Endothelial cell of umbilical vein (primary cell): ENCODE results near the gene PARK7. TPM values are rescaled to one million over a fixed set of nuclear protein-coding genes. Genes with fewer than 3 reads are reported as not detected.

Experiments used
- BruUV-seq: library from RNA; stranded (reverse); fragments of 400-500 nt; replicated peaks from 2 replicates; lab custom pipeline; 2021; lab: Mats Ljungman, UMichigan
- CTCF ChIA-PET: fragments of 300-600, 350-600 bp; sonication (Branson Sonifier 250); formaldehyde crosslinking; loops from one replicate; lab custom pipeline; 2021; ENCODE audit warnings: antibody characterized with exemption, inconsistent platforms; lab: Charles Lee
- POLR2A ChIA-PET: fragments of 300-600, 350-600 bp; sonication (Branson Sonifier 250); formaldehyde crosslinking; loops from one replicate; lab custom pipeline; 2021; ENCODE audit warnings: antibody characterized with exemption, inconsistent platforms; lab: Charles Lee
- DNase-seq: peaks from one replicate; pipeline ENCODE4 v3.0.0-alpha.2; 2011; ENCODE audit warnings: low read depth, low spot score
- FAIRE-seq: peaks from 2 replicates; lab custom pipeline; 2011; peaks lifted over from hg19 to GRCh38; lab: Jason Lieb, UNC
- H2AFZ ChIP-seq: 2 replicates; pipeline ENCODE4 v1.6.0; 2012; ENCODE audit warnings: low read depth, low read length, control low read depth, inconsistent platforms
- H3K27ac ChIP-seq: 2 replicates; pipeline ENCODE4 v1.5.1; 2011; ENCODE audit warnings: low read depth, mild to moderate bottlenecking, control low read depth, low read length, moderate library complexity; ENCODE audit not compliant: insufficient read depth
- H3K27me3 ChIP-seq, 2 experiments: 2 replicates each; pipeline versions ENCODE4 v1.6.0 to v1.6.1; 2011; ENCODE audit warnings: low read length in 2 of 2, mixed read lengths in 1 of 2; ENCODE audit not compliant: control insufficient read depth in 2 of 2, insufficient read depth in 2 of 2
- H3K36me3 ChIP-seq, 2 experiments: 2 replicates in 1 of 2; 3 replicates in 1 of 2; pipeline ENCODE4 v1.5.1; 2011; ENCODE audit warnings: low read length in 2 of 2, mild to moderate bottlenecking in 1 of 2, moderate library complexity in 1 of 2; ENCODE audit not compliant: control insufficient read depth in 2 of 2, insufficient read depth in 2 of 2; ENCODE audit errors: extremely low read depth in 1 of 2
- H3K4me1 ChIP-seq: 3 replicates; pipeline ENCODE4 v1.5.1; 2011; ENCODE audit warnings: mild to moderate bottlenecking, low read length; ENCODE audit not compliant: control insufficient read depth, insufficient read depth; ENCODE audit errors: extremely low read depth
- H3K4me2 ChIP-seq: 2 replicates; pipeline ENCODE4 v1.6.1; 2011; ENCODE audit warnings: low read length, control low read depth, mixed read lengths; ENCODE audit not compliant: insufficient read depth
- H3K4me3 ChIP-seq, 3 experiments: fragments of 200-600 bp in 1 of 3; sonication (generic), shearing (Covaris generic) in 1 of 3; replicated peaks in 1 of 3; 2 replicates each; pipeline ENCODE4 v1.5.1; 2011 to 2016; ENCODE audit warnings: control low read depth in 3 of 3, low read length in 3 of 3, mild to moderate bottlenecking in 2 of 3, inconsistent platforms in 1 of 3, low read depth in 1 of 3, moderate library complexity in 1 of 3; ENCODE audit not compliant: insufficient read depth in 1 of 3
- H3K79me2 ChIP-seq: 2 replicates; pipeline ENCODE4 v1.6.0; 2012; ENCODE audit warnings: low read length, inconsistent platforms; ENCODE audit not compliant: control insufficient read depth, insufficient read depth
- H3K9ac ChIP-seq: replicated peaks from 2 replicates; pipeline ENCODE3; 2011; ENCODE audit warnings: low read length, control low read depth; ENCODE audit not compliant: insufficient read depth; ENCODE audit errors: extremely low read depth
- H3K9me1 ChIP-seq: replicated peaks from 3 replicates; pipeline ENCODE4 v1.6.0; 2011; ENCODE audit warnings: mild to moderate bottlenecking, low read length; ENCODE audit not compliant: control insufficient read depth, insufficient read depth; ENCODE audit errors: extremely low read depth
- H3K9me3 ChIP-seq: replicated peaks from 2 replicates; pipeline ENCODE4 v1.5.1; 2012; ENCODE audit warnings: low read length, inconsistent platforms; ENCODE audit not compliant: control insufficient read depth, insufficient read depth
- H4K20me1 ChIP-seq: replicated peaks from 2 replicates; pipeline ENCODE3; 2011; ENCODE audit warnings: mild to moderate bottlenecking, low read length; ENCODE audit not compliant: control insufficient read depth, insufficient read depth; ENCODE audit errors: extremely low read depth
- EZH2 ChIP-seq: IDR thresholded peaks from 2 replicates; pipeline ENCODE4 v1.6.1; 2012; ENCODE audit warnings: borderline replicate concordance, low read depth, mild to moderate bottlenecking, moderate library complexity, low read length, inconsistent platforms; ENCODE audit not compliant: severe bottlenecking
- FOS ChIP-seq: IDR thresholded peaks from 2 replicates; pipeline ENCODE4 v1.6.1; 2011; ENCODE audit warnings: mild to moderate bottlenecking, low read length, moderate library complexity, borderline replicate concordance; ENCODE audit not compliant: insufficient read depth
- GATA2 ChIP-seq: IDR thresholded peaks from 2 replicates; pipeline ENCODE4 v1.7.0; 2011; ENCODE audit warnings: low read depth, mild to moderate bottlenecking, moderate library complexity, mixed read lengths, low read length; ENCODE audit not compliant: insufficient read length, insufficient read depth
- JUN ChIP-seq: IDR thresholded peaks from 2 replicates; pipeline ENCODE4 v1.6.1; 2011; ENCODE audit warnings: borderline replicate concordance, low read depth; ENCODE audit not compliant: insufficient read length, insufficient read depth
- MYC ChIP-seq: IDR thresholded peaks from one replicate; pipeline ENCODE4 v1.6.1; 2011; ENCODE audit warnings: mild to moderate bottlenecking, low read depth, low read length
- POLR2AphosphoS5 ChIP-seq: IDR thresholded peaks from 2 replicates; pipeline ENCODE4 v1.6.1; 2012; ENCODE audit warnings: low read depth, mild to moderate bottlenecking, control low read depth, low read length, moderate library complexity; ENCODE audit not compliant: insufficient read depth
- dilution Hi-C: fragments of 300-500 bp; cut with MboI; formaldehyde crosslinking; loops from one replicate; pipeline ENCODE4 v1.15.0; 2019; ENCODE audit warnings: low sequenced_read_pairs; ENCODE audit not compliant: extremely low pct_ligation_motif_present
- intact Hi-C: fragments of 100-400 bp; cut with micrococcal nuclease; formaldehyde crosslinking; loops from one replicate; pipeline ENCODE4 v1.10.0; 2022
- polyA plus RNA-seq, 4 experiments: library from polyadenylated mRNA; depleted of rRNA in 3 of 4; stranded (reverse) in 3 of 4; unstranded in 1 of 4; fragments of >200 nt; gene quantifications; 2 replicates each; pipeline versions ENCODE4 v1.2.1 to v1.2.3, GENCODE V29; 2011 to 2012; ENCODE audit warnings: missing spikeins in 1 of 4
- total RNA-seq: library from RNA; stranded (reverse); gene quantifications from 2 replicates; pipeline ENCODE4 v1.2.3, GENCODE V29; 2021
- TF ChIP-seq, protein P1 (sequence below): IDR thresholded peaks from 2 replicates; pipeline ENCODE4 v1.6.1; 2011; ENCODE audit not compliant: insufficient read depth, insufficient read length
- TF ChIP-seq, protein P2 (sequence below), 2 donors: IDR thresholded peaks; 1 replicate in 1 of 2; 2 replicates in 1 of 2; pipeline ENCODE4 v1.5.1; 2011; ENCODE audit warnings: low read length in 2 of 2, mild to moderate bottlenecking in 2 of 2, moderate library complexity in 2 of 2, control low read depth in 1 of 2, inconsistent platforms in 1 of 2, low read depth in 1 of 2; ENCODE audit not compliant: insufficient read depth in 1 of 2; ENCODE audit errors: extremely low read depth in 1 of 2

Gene PARK7
- total and polyA plus RNA-seq, 2 donors (not counting 3 experiments of a cell fraction or from before 2014, with no cell fraction given), result 203 to 294 TPM

DNA sequence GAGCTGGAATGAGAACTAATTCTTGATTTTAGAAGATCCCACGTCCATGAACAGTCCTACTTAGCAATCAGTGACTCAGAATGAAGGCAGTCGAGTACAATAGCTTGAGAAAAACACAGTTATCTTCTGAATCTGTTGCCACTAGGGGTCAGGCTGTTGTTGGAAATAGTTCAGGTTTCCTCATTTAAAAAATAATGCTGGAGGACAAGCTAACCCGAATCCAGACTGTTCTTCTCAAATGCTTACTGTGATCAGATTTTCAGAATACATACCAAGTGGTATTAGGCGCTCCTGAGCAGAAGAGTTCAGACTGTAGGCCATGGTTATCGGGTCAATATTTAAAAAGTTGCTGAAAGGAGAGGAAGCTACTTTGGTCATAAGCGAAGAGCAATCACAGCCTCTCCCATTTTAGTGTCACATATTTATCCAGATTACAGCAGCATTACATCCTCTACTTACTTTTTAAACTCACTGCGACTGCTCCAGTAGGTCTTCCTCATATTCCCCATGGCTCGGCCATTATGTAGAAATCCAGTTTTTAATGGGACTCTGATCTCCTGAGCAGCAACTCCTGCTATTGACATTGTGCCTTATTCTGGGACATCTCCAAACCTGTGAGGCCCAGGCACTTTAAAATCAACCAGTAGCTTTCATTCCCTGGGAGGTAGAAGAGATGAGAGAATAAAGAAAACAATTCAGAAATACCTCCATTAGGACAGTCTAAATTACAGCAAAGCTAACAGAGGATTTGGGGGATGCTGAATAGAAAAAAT is 53.7 kb downstream of the PARK7 start:
- Histone ChIP-seq H3K9ac (no peak overlapping the region), H3K9me3 (no peaks in the 10 kb centered on the region), H3K36me3 (peaks cover 19 to 21% of the 10 kb centered on the region in 2 experiments), H3K79me2 (peaks cover 74% of the 10 kb centered on the region), H3K27ac (peak overlapping the region; percentile 54), H3K4me1 (peaks cover 52% of the 10 kb centered on the region), H3K4me2 (peak overlapping the region; percentile 8), H3K4me3 (no peak overlapping the region), H3K9me1 (no peaks in the 10 kb centered on the region), H4K20me1 (peaks cover 2% of the 10 kb centered on the region), H2AFZ (no peak overlapping the region), H3K27me3 (no peaks in the 10 kb centered on the region)
- peak; percentile 93 for DNase-seq
- FAIRE-seq, result peak; percentile 94
- dilution Hi-C loops (loop anchor here (10.0 kb wide), 1 partner anchor 300 kb away; the partner anchor contains the start of gene SLC45A1), intact Hi-C loops (loop anchor here (1.0 to 5.0 kb wide), 6 partner anchors 32 to 334 kb away; partner anchors contain the start of gene SLC45A1)
- POLR2A ChIA-PET, result interaction anchor here (0.6 to 1.4 kb wide), 6 partner anchors 10 to 339 kb away, joined by 3 to 8 read pairs (median 4); no protein-coding TSS in a partner anchor
- peak; percentile 31 for TF ChIP-seq JUN
- TF ChIP-seq POLR2AphosphoS5, result peak; percentile 23
- TF ChIP-seq EZH2, result no peak
- no peak for TF ChIP-seq MYC
- TF ChIP-seq FOS, result peak; percentile 53
- TF ChIP-seq, protein P1, sequence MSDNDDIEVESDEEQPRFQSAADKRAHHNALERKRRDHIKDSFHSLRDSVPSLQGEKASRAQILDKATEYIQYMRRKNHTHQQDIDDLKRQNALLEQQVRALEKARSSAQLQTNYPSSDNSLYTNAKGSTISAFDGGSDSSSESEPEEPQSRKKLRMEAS, result no peak
- peak; percentile 96 for TF ChIP-seq GATA2
- TF ChIP-seq, protein P2, sequence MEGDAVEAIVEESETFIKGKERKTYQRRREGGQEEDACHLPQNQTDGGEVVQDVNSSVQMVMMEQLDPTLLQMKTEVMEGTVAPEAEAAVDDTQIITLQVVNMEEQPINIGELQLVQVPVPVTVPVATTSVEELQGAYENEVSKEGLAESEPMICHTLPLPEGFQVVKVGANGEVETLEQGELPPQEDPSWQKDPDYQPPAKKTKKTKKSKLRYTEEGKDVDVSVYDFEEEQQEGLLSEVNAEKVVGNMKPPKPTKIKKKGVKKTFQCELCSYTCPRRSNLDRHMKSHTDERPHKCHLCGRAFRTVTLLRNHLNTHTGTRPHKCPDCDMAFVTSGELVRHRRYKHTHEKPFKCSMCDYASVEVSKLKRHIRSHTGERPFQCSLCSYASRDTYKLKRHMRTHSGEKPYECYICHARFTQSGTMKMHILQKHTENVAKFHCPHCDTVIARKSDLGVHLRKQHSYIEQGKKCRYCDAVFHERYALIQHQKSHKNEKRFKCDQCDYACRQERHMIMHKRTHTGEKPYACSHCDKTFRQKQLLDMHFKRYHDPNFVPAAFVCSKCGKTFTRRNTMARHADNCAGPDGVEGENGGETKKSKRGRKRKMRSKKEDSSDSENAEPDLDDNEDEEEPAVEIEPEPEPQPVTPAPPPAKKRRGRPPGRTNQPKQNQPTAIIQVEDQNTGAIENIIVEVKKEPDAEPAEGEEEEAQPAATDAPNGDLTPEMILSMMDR (IDR thresholded peaks at IDR 0.05; ENCODE audit: extremely low read depth in 1 of 2, insufficient read depth in 1 of 2, low read depth in 1 of 2, low read length in 2 of 2), result peak; percentile 58 to 62
- CTCF ChIA-PET, result interaction anchor here (0.7 to 10.4 kb wide), 57 partner anchors 9 to 510 kb away, joined by 3 to 396 read pairs (median 5); no protein-coding TSS in a partner anchor
- BruUV-seq, result no TSS peak
